Activated CD4-positive, alpha-beta T cell treated with anti-CD3 and anti-CD28 coated beads for 36 hours (primary cell): ENCODE data around the gene ZFYVE26. TPM values are rescaled to one million over a fixed set of nuclear protein-coding genes. Genes with fewer than 3 reads are reported as not detected.
"Not testable (repeated sequence)": the region's sequence is repeated elsewhere in the genome, so short reads cannot be mapped to it uniquely, and the experiment has no call there.

Experiments used
- ATAC-seq: fragments of 200-7000 bp; cut with Tn5 transposase; one replicate; pipeline ENCODE4 v1.10.0; 2021; ENCODE audit warnings: mild to moderate bottlenecking, moderate library complexity
- CTCF ChIA-PET: fragments of 350-600 bp; sonication (Branson Sonifier 250); formaldehyde crosslinking; loops from one replicate; lab custom pipeline; 2021; ENCODE audit warnings: antibody characterized with exemption; lab: Charles Lee
- POLR2A ChIA-PET: fragments of 350-600 bp; sonication (Branson Sonifier 250); formaldehyde crosslinking; loops from one replicate; lab custom pipeline; 2021; ENCODE audit warnings: antibody characterized with exemption, inconsistent platforms; lab: Charles Lee
- DNase-seq: peaks from one replicate; pipeline ENCODE4 v3.0.0-alpha.2; 2020
- H3K27ac Mint-ChIP-seq: one replicate; pipeline ENCODE4 v1.8.0; 2021; ENCODE audit warnings: mixed read lengths
- H3K27me3 Mint-ChIP-seq: one replicate; pipeline ENCODE4 v1.8.0; 2021; ENCODE audit warnings: mixed read lengths
- H3K36me3 Mint-ChIP-seq: one replicate; pipeline ENCODE4 v1.8.0; 2021; ENCODE audit warnings: low read depth, mixed read lengths
- H3K4me1 Mint-ChIP-seq: one replicate; pipeline ENCODE4 v1.8.0; 2021; ENCODE audit warnings: mixed read lengths
- H3K4me3 Mint-ChIP-seq: one replicate; pipeline ENCODE4 v1.8.0; 2021; ENCODE audit warnings: mild to moderate bottlenecking, moderate library complexity, mixed read lengths
- H3K9me3 Mint-ChIP-seq: one replicate; pipeline ENCODE4 v1.8.0; 2021; ENCODE audit warnings: low read depth, mixed read lengths
- intact Hi-C, 2 experiments: fragments of 100-400 bp; cut with DNase I in 1 of 2; cut with micrococcal nuclease in 1 of 2; formaldehyde crosslinking; loops; one replicate each; pipeline versions ENCODE4 v1.14.2 to v1.15.1; 2022 to 2024; cut with DNase I, micrococcal nuclease
- total RNA-seq, 2 experiments: library from RNA; stranded (reverse); gene quantifications; one replicate each; pipeline ENCODE4 v1.2.3, GENCODE V29; 2021

Gene ZFYVE26
- total RNA-seq, 2 experiments from 2014 or later: 13.0 to 14.2 TPM

- no peak overlapping the region for H3K4me3 Mint-ChIP-seq
- ChIA-PET CTCF (interaction anchor here (1.5 kb wide), 1 partner anchor 9 kb away, joined by 4 read pairs; no protein-coding TSS in a partner anchor), POLR2A (no interaction called here)
- H3K4me1 Mint-ChIP-seq: peaks cover 7% of the 10 kb centered on the region
- H3K36me3 Mint-ChIP-seq: no peaks in the 10 kb centered on the region
- intact Hi-C loops: no loop called here
- H3K27ac Mint-ChIP-seq: no peak overlapping the region
- H3K9me3 Mint-ChIP-seq: no peaks in the 10 kb centered on the region
- no peak for DNase-seq
- H3K27me3 Mint-ChIP-seq: peaks cover 35% of the 10 kb centered on the region
- ATAC-seq: no peak
These were observed 91.2 kb downstream of the ZFYVE26 start for GRCh38 chr14:67725171-67725570.

GRCh38 chr14:67722293-67722692, 94.1 kb downstream of the ZFYVE26 start:
- Mint-ChIP-seq H3K9me3 (no peaks in the 10 kb centered on the region), H3K27ac (no peak overlapping the region), H3K4me1 (peaks cover 7% of the 10 kb centered on the region), H3K36me3 (no peaks in the 10 kb centered on the region), H3K4me3 (no peak overlapping the region), H3K27me3 (peaks cover 35% of the 10 kb centered on the region)
- intact Hi-C loops: no loop called here
- DNase-seq (peak; percentile 10), ATAC-seq (peak; percentile 39)
- CTCF ChIA-PET: interaction anchor here (0.8 to 1.9 kb wide), 5 partner anchors 12 to 186 kb away, joined by 3 to 10 read pairs (median 5); no protein-coding TSS in a partner anchor
- POLR2A ChIA-PET: no interaction called here

DNA sequence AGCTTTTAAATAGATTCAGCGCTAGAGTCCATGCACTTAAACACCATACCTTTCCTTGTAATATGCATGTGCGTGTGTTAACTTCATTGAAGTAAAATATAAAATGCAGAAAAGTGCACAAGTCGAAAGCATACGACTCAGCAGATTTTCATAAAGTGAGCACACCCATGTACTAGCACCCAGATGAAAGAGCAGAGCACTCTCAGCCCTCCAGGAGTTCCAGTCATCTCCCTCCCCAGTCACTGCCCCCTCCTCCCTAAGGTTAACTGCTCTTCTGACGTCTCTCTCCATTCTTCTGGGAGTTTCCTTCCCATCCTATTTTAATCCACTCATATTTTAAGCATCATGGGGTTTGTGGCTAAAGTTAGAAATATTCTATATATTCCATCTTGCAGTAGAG, 94.5 kb downstream of the ZFYVE26 start:
- H3K27me3 Mint-ChIP-seq: peaks cover 35% of the 10 kb centered on the region
- no peak overlapping the region for H3K4me3 Mint-ChIP-seq
- ChIA-PET CTCF (interaction anchor here (1.2 to 2.8 kb wide), 5 partner anchors 12 to 151 kb away, joined by 4 to 10 read pairs (median 5); no protein-coding TSS in a partner anchor), POLR2A (no interaction called here)
- DNase-seq (no peak), ATAC-seq (no peak)
- intact Hi-C loops: no loop called here
- no peaks in the 10 kb centered on the region for H3K9me3 Mint-ChIP-seq
- H3K4me1 Mint-ChIP-seq: peaks cover 7% of the 10 kb centered on the region
- H3K27ac Mint-ChIP-seq: no peak overlapping the region
- no peaks in the 10 kb centered on the region for H3K36me3 Mint-ChIP-seq

GRCh38 chr14:67719866-67720265, 96.5 kb downstream of the ZFYVE26 start:
- no peak for DNase-seq
- no peaks in the 10 kb centered on the region for H3K36me3 Mint-ChIP-seq
- H3K4me1 Mint-ChIP-seq: peaks cover 7% of the 10 kb centered on the region
- CTCF ChIA-PET: interaction anchor here (1.1 to 2.8 kb wide), 3 partner anchors 8 to 75 kb away, joined by 4 to 9 read pairs (median 7); no protein-coding TSS in a partner anchor
- no peaks in the 10 kb centered on the region for H3K9me3 Mint-ChIP-seq
- H3K27me3 Mint-ChIP-seq: peaks cover 34% of the 10 kb centered on the region
- intact Hi-C loops: no loop called here
- ATAC-seq: no peak
- H3K4me3 Mint-ChIP-seq: no peak overlapping the region
- POLR2A ChIA-PET: interaction anchor here (0.6 kb wide), 1 partner anchor 10 kb away, joined by 5 read pairs; no protein-coding TSS in a partner anchor
- H3K27ac Mint-ChIP-seq: no peak overlapping the region

DNA sequence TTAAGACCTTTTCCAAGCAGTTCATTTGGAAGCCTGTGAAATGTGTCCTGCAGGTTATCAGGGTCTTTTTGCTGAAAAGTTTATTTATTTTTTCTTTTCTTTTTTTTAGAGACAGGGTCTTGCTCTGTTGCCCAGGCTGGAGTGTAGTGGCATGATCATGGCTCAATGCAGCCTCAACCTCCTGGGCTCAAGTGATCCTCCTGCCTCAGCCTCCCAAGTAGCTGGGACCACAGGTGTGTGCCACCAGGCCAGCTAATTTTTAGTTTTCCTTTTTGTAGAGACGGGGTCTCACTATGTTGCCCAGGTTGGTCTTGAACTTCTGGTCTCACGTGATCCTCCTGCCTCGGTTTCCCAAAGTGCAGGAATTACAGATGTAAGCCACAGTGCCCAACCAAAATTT, 97.0 kb downstream of the ZFYVE26 start:
- H3K4me3 Mint-ChIP-seq: not testable (repeated sequence)

DNA sequence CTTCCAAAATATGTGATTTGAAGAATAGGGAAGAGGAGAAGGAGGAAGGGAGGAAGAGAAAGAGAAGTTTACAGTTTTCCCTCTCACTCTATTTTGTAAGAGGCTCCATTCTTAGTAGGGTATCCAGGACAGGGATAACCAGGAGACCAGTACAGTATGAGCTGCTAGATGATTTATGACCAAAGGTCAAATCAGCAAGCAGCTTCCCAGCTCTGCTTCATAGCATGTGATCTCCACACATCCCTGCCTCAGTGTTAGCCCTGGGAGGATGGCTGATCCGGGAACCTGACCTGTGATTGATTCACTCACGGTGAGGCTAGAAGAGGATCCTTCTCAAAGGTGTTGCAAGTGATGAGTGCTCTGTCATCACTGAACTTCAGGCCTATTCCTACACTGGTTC, 98.1 kb downstream of the ZFYVE26 start:
- intact Hi-C loops: no loop called here
- no peaks in the 10 kb centered on the region for H3K36me3 Mint-ChIP-seq
- H3K27ac Mint-ChIP-seq: no peak overlapping the region
- H3K4me1 Mint-ChIP-seq: peaks cover 7% of the 10 kb centered on the region
- H3K4me3 Mint-ChIP-seq: no peak overlapping the region
- no peak for ATAC-seq
- ChIA-PET POLR2A (interaction anchor here (0.7 kb wide), 1 partner anchor 40 kb away, joined by 4 read pairs; no protein-coding TSS in a partner anchor), CTCF (interaction anchor here (1.1 to 2.8 kb wide), 2 partner anchors 10 to 14 kb away, joined by 4 to 7 read pairs; no protein-coding TSS in a partner anchor)
- peaks cover 23% of the 10 kb centered on the region for H3K27me3 Mint-ChIP-seq
- DNase-seq: no peak
- no peaks in the 10 kb centered on the region for H3K9me3 Mint-ChIP-seq

More for the DNA sequence above, 97.0 kb downstream of the ZFYVE26 start:
- ATAC-seq, POLR2A ChIA-PET, H3K27ac Mint-ChIP-seq, H3K4me1 Mint-ChIP-seq, H3K36me3 Mint-ChIP-seq, intact Hi-C loops, H3K9me3 Mint-ChIP-seq, DNase-seq: not testable (repeated sequence)
- CTCF ChIA-PET: interaction anchor here (1.1 to 2.8 kb wide), 3 partner anchors 8 to 75 kb away, joined by 4 to 9 read pairs (median 7); no protein-coding TSS in a partner anchor
- H3K27me3 Mint-ChIP-seq: peaks cover 31% of the 10 kb centered on the region

DNA sequence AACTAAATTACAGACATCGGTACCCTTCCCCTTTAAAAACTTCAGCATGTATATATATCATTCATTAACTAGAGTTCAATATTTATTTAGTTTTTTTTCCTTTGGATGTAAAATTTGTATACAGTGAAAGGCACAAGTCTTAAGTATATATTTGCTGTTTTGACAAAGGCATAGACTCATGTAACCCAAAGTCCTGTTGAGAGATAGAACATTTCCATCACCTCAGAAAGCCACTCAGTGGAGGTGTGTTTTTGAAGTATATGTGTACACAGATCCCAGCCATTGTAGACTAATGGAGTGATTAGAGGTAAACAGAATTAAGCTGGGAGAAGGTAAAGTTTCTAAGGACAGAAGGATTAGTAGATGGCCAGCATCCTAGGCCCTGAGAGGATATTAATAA, 99.3 kb downstream of the ZFYVE26 start:
- DNase-seq: no peak
- peaks cover under 1% of the 10 kb centered on the region for H3K4me1 Mint-ChIP-seq
- H3K36me3 Mint-ChIP-seq: no peaks in the 10 kb centered on the region

GRCh38 chr14:67710209-67710608, 106.2 kb downstream of the ZFYVE26 start:
- DNase-seq (no peak), ATAC-seq (no peak)
- ChIA-PET CTCF (interaction anchor here (0.7 to 1.8 kb wide), 6 partner anchors 11 to 183 kb away, joined by 3 to 5 read pairs (median 3); no protein-coding TSS in a partner anchor), POLR2A (interaction anchor here (0.6 kb wide), 1 partner anchor 10 kb away, joined by 5 read pairs; no protein-coding TSS in a partner anchor)
- Mint-ChIP-seq H3K36me3 (peaks cover 4% of the 10 kb centered on the region), H3K4me3 (no peak overlapping the region), H3K27me3 (peaks cover 2% of the 10 kb centered on the region), H3K9me3 (peaks cover 6% of the 10 kb centered on the region), H3K27ac (no peak overlapping the region), H3K4me1 (no peaks in the 10 kb centered on the region)
- intact Hi-C loops: no loop called here

More for the DNA sequence above, 99.3 kb downstream of the ZFYVE26 start:
- ChIA-PET POLR2A (no interaction called here), CTCF (interaction anchor here (1.1 kb wide), 1 partner anchor 13 kb away, joined by 4 read pairs; no protein-coding TSS in a partner anchor)
- H3K4me3 Mint-ChIP-seq: no peak overlapping the region
- H3K27ac Mint-ChIP-seq: no peak overlapping the region
- H3K9me3 Mint-ChIP-seq: no peaks in the 10 kb centered on the region
- intact Hi-C loops: no loop called here
- ATAC-seq: no peak
- H3K27me3 Mint-ChIP-seq: peaks cover 12% of the 10 kb centered on the region

GRCh38 chr14:67709796-67710195, 106.6 kb downstream of the ZFYVE26 start:
- H3K4me3 Mint-ChIP-seq, H3K36me3 Mint-ChIP-seq, DNase-seq, H3K27ac Mint-ChIP-seq, intact Hi-C loops, H3K9me3 Mint-ChIP-seq, H3K27me3 Mint-ChIP-seq, H3K4me1 Mint-ChIP-seq, ATAC-seq: not testable (repeated sequence)
- ChIA-PET CTCF (interaction anchor here (0.7 to 1.8 kb wide), 4 partner anchors 12 to 183 kb away, joined by 3 to 5 read pairs (median 4); no protein-coding TSS in a partner anchor), POLR2A (interaction anchor here (0.6 kb wide), 1 partner anchor 10 kb away, joined by 5 read pairs; no protein-coding TSS in a partner anchor)

DNA sequence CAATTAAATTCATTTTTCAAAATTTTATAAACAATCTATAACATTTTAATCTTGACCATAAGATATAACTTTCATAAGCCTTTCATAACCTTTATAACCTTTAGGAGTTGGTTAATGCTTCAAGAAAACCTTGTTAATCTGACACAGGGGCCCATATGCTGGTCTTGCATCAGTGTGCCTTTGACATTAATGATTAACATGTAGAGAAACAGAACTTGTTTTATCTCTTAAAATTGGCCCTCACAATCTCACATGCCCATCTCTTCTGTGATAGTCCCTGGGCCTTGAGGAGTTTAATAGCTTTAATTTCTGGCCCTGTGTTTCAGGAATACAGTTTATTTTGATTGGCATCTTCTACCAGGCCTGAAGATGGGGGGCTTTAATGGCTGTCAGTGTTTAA, 107.0 kb downstream of the ZFYVE26 start:
- H3K9me3 Mint-ChIP-seq, ATAC-seq, H3K4me1 Mint-ChIP-seq, H3K4me3 Mint-ChIP-seq, H3K36me3 Mint-ChIP-seq, H3K27ac Mint-ChIP-seq, intact Hi-C loops, H3K27me3 Mint-ChIP-seq, DNase-seq: not testable (repeated sequence)
- CTCF ChIA-PET: interaction anchor here (1.3 kb wide), 1 partner anchor 12 kb away, joined by 5 read pairs; no protein-coding TSS in a partner anchor
- POLR2A ChIA-PET: interaction anchor here (0.7 kb wide), 1 partner anchor 95 kb away, joined by 6 read pairs; no protein-coding TSS in a partner anchor

DNA sequence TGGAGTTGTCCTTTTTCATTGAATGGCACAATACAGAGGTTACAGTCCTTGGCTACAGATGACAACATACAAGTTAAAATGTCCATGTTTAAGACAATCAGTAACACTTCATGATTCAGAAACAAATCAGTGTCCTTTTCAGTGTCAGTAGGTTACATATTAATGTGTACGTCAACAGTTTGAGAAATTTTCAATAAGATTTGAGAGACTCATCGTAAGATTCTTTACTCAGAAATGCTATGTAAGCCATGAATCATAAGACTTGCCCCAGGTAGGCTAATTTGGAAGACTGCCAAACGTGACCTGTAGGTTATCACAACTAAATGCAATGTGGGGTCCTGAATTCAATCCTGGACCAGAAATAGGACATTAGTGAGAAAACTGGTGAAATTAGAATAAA, 111.2 kb downstream of the ZFYVE26 start:
- no peak overlapping the region for H3K4me3 Mint-ChIP-seq
- no peak for DNase-seq
- peaks cover 4% of the 10 kb centered on the region for H3K36me3 Mint-ChIP-seq
- peaks cover 4% of the 10 kb centered on the region for H3K9me3 Mint-ChIP-seq
- intact Hi-C loops: loop anchor here in 1 of 2 experiments (2.0 kb wide), 1 partner anchor 278 kb away; no protein-coding TSS in a partner anchor
- no peak overlapping the region for H3K27ac Mint-ChIP-seq
- CTCF ChIA-PET: interaction anchor here (0.6 to 3.7 kb wide), 36 partner anchors 9 to 589 kb away, joined by 3 to 87 read pairs (median 6); partner anchors contain the start of genes ARG2, ATP6V1D, EIF2S1 and PIGH
- no peaks in the 10 kb centered on the region for H3K4me1 Mint-ChIP-seq
- ATAC-seq: no peak
- POLR2A ChIA-PET: interaction anchor here (0.6 to 1.1 kb wide), 2 partner anchors 39 to 116 kb away, joined by 3 read pairs; no protein-coding TSS in a partner anchor
- peaks cover 3% of the 10 kb centered on the region for H3K27me3 Mint-ChIP-seq
